ENCODE measurements around the gene IL1A.

- TF ChIP-seq EZH2 (IDR thresholded peaks at IDR 0.05; ENCODE audit: borderline replicate concordance) (no peak), CTCF (IDR thresholded peaks at IDR 0.05; ENCODE audit: poor library complexity) (no peak)
Observed at GRCh38 chr2:112765251-112765650, 19.0 kb downstream of the IL1A start.
